ENCODE data around the gene RAB40C. TPM values are rescaled to one million over a fixed set of nuclear protein-coding genes. Genes with fewer than 3 reads are reported as not detected.
A peak's percentile ranks its signal among the peaks of the same experiment; 100 is the strongest.

The RAB40C gene
- total and polyA plus RNA-seq, 4 donors, result 6.1 to 11.0 (median 9.2) TPM

- peak overlapping the region; percentile 86 to 89 for H3K27ac ChIP-seq (ENCODE audit: low read depth in 1 of 2, low read length in 2 of 2)
- 38% methylated on average over 22 of the region's 22 CpGs for WGBS
- H3K36me3 ChIP-seq (ENCODE audit: control insufficient read depth in 4 of 4, insufficient read depth in 3 of 4, low read depth in 1 of 4, low read length in 3 of 4), result peaks cover 0 to 1% (median 0%) of the 10 kb centered on the region in 4 donors
- H3K4me1 ChIP-seq (ENCODE audit: control insufficient read depth in 4 of 4, insufficient read depth in 4 of 4, low read length in 3 of 4), result peaks cover 20 to 77% (median 56%) of the 10 kb centered on the region in 4 donors
- peak overlapping the region in 1 of 2 donors; percentile 62 for H3K9ac ChIP-seq (ENCODE audit: low read depth in 1 of 2, low read length in 2 of 2)
- peak overlapping the region in 1 of 3 donors; percentile 69 for H3K4me3 ChIP-seq (ENCODE audit: low read depth in 1 of 3, low read length in 3 of 3)
- no peak for TF ChIP-seq RAD21 (IDR thresholded peaks at IDR 0.05)
- TF ChIP-seq GABPA (IDR thresholded peaks at IDR 0.05 in 1 of 2, conservative IDR thresholded peaks at IDR 0.05 in 1 of 2), result no peak
- TF ChIP-seq FOXA1 (IDR thresholded peaks at IDR 0.05), result no peak
- TF ChIP-seq TAF1 (conservative IDR thresholded peaks at IDR 0.05), result no peak
- TF ChIP-seq HNF4G (IDR thresholded peaks at IDR 0.05), result no peak
- no peak for TF ChIP-seq NR2F2 (IDR thresholded peaks at IDR 0.05)
- TF ChIP-seq ZBTB33 (IDR thresholded peaks at IDR 0.05), result no peak
- TF ChIP-seq CTCF (IDR thresholded peaks at IDR 0.05; ENCODE audit: low read depth, low read length, missing input control), result no peak
- no peaks in the 10 kb centered on the region for H3K27me3 ChIP-seq (ENCODE audit: control insufficient read depth in 4 of 4, insufficient read depth in 4 of 4, low read length in 3 of 4)
- DNase-seq (ENCODE audit: low spot score), result no peak
- no peaks in the 10 kb centered on the region for H3K9me3 ChIP-seq (ENCODE audit: control insufficient read depth in 4 of 4, low read length in 3 of 4)
These were observed 56.9 kb downstream of the RAB40C start for GRCh38 chr16:646679-647172.

- WGBS, result 33% methylated on average over 25 of the region's 25 CpGs
- H3K4me3 ChIP-seq (ENCODE audit: low read depth in 1 of 3, low read length in 3 of 3), result peak overlapping the region in 1 of 3 donors; percentile 69
- H3K9ac ChIP-seq (ENCODE audit: low read depth in 1 of 2, low read length in 2 of 2), result no peak overlapping the region
- H3K27me3 ChIP-seq (ENCODE audit: control insufficient read depth in 4 of 4, insufficient read depth in 4 of 4, low read length in 3 of 4), result no peaks in the 10 kb centered on the region
- no peaks in the 10 kb centered on the region for H3K9me3 ChIP-seq (ENCODE audit: control insufficient read depth in 4 of 4, low read length in 3 of 4)
- H3K27ac ChIP-seq (ENCODE audit: low read depth in 1 of 2, low read length in 2 of 2), result peak overlapping the region; percentile 86 to 89
- DNase-seq (ENCODE audit: low spot score), result no peak
- H3K4me1 ChIP-seq (ENCODE audit: control insufficient read depth in 4 of 4, insufficient read depth in 4 of 4, low read length in 3 of 4), result peaks cover 20 to 77% (median 55%) of the 10 kb centered on the region in 4 donors
- TF ChIP-seq HNF4A (conservative IDR thresholded peaks at IDR 0.05), result peak in 1 of 2 donors; percentile 55
- peak in 1 of 2 donors; percentile 59 for TF ChIP-seq RXRA (IDR thresholded peaks at IDR 0.05)
- no peak for TF ChIP-seq SP1 (IDR thresholded peaks at IDR 0.05)
- H3K36me3 ChIP-seq (ENCODE audit: control insufficient read depth in 4 of 4, insufficient read depth in 3 of 4, low read depth in 1 of 4, low read length in 3 of 4), result no peaks in the 10 kb centered on the region
These were observed 57.5 kb downstream of the RAB40C start for GRCh38 chr16:647173-647902.

GRCh38 chr16:648071-648780 lies 58.4 kb downstream of the RAB40C start:
- DNase-seq (ENCODE audit: low spot score), result no peak
- peaks cover 20 to 68% (median 49%) of the 10 kb centered on the region in 4 donors for H3K4me1 ChIP-seq (ENCODE audit: control insufficient read depth in 4 of 4, insufficient read depth in 4 of 4, low read length in 3 of 4)
- 18% methylated on average over 24 of the region's 24 CpGs for whole genome bisulfite sequencing
- H3K27me3 ChIP-seq (ENCODE audit: control insufficient read depth in 4 of 4, insufficient read depth in 4 of 4, low read length in 3 of 4), result no peaks in the 10 kb centered on the region
- H3K36me3 ChIP-seq (ENCODE audit: control insufficient read depth in 4 of 4, insufficient read depth in 3 of 4, low read depth in 1 of 4, low read length in 3 of 4), result no peaks in the 10 kb centered on the region
- H3K27ac ChIP-seq (ENCODE audit: low read depth in 1 of 2, low read length in 2 of 2), result peak overlapping the region; percentile 86 to 89
- peak overlapping the region; percentile 63 to 80 for H3K9ac ChIP-seq (ENCODE audit: low read depth in 1 of 2, low read length in 2 of 2)
- H3K9me3 ChIP-seq (ENCODE audit: control insufficient read depth in 4 of 4, low read length in 3 of 4), result no peaks in the 10 kb centered on the region
- H3K4me3 ChIP-seq (ENCODE audit: low read depth in 1 of 3, low read length in 3 of 3), result peak overlapping the region; percentile 69 to 75 (median 75)
- TF ChIP-seq MAX (IDR thresholded peaks at IDR 0.05) (no peak), CTCF (IDR thresholded peaks at IDR 0.05; ENCODE audit: low read depth, low read length, missing input control) (peak; percentile 58), FOXA2 (IDR thresholded peaks at IDR 0.05) (no peak), JUND (IDR thresholded peaks at IDR 0.05) (peak in 1 of 2 donors; percentile 70), RXRA (IDR thresholded peaks at IDR 0.05) (peak; percentile 93 to 95), NR2F2 (IDR thresholded peaks at IDR 0.05) (no peak), REST (IDR thresholded peaks at IDR 0.05) (peak; percentile 63), GABPA (IDR thresholded peaks at IDR 0.05 in 1 of 2, conservative IDR thresholded peaks at IDR 0.05 in 1 of 2) (peak in 1 of 2 donors; percentile 55), HNF4A (conservative IDR thresholded peaks at IDR 0.05) (peak; percentile 91 to 94)

Data from liver (tissue), 9 donors.